HepG2 (cell line): Measurements from ENCODE around the gene DOCK3. TPM values are rescaled to one million over a fixed set of nuclear protein-coding genes. Genes with fewer than 3 reads are reported as not detected.

Experiments used
- ZNF235 ChIP-seq: sonication (generic); formaldehyde crosslinking; IDR thresholded peaks from 2 replicates; pipeline ENCODE4 v1.8.1; 2023; ENCODE audit warnings: mild to moderate bottlenecking, missing genetic modification reagents, borderline replicate concordance
- ZNF564 ChIP-seq: sonication (generic); formaldehyde crosslinking; IDR thresholded peaks from 2 replicates; pipeline ENCODE4 v1.8.1; 2023; ENCODE audit warnings: mild to moderate bottlenecking, missing genetic modification reagents
- polyA plus RNA-seq, 8 experiments: library from polyadenylated mRNA; depleted of rRNA in 3 of 8; stranded (reverse) in 7 of 8; unstranded in 1 of 8; fragments of >200 nt; fragmentation: Illumina TruSeq in 4 of 8; extraction: Trizol in 4 of 8; gene quantifications; 2 replicates each; pipeline versions ENCODE4 v1.2.1 to v1.2.3, GENCODE V29; 2011 to 2016; ENCODE audit warnings: low read depth in 4 of 8, missing spikeins in 1 of 8, mixed read lengths in 1 of 8; ENCODE audit not compliant: insufficient read depth in 1 of 8
- total RNA-seq, 5 experiments: library from RNA; depleted of rRNA; stranded (reverse); fragments of >200 nt; fragmentation: Illumina TruSeq; extraction: Trizol; gene quantifications; 2 replicates each; pipeline ENCODE4 v1.2.3, GENCODE V29; 2016; ENCODE audit warnings: low read depth in 1 of 5
- TF ChIP-seq, protein P1 (sequence below): sonication (generic); formaldehyde crosslinking; IDR thresholded peaks from 2 replicates; pipeline ENCODE4 v1.5.0; 2020; ENCODE audit warnings: mild to moderate bottlenecking, missing genetic modification reagents, borderline replicate concordance
- TF ChIP-seq, protein P2 (sequence below): IDR thresholded peaks from 2 replicates; pipeline ENCODE4 v1.4.0; 2020; ENCODE audit warnings: mild to moderate bottlenecking, missing genetic modification reagents
- TF ChIP-seq, protein P3 (sequence below): sonication (generic); formaldehyde crosslinking; IDR thresholded peaks from 2 replicates; pipeline ENCODE4 v1.5.0; 2020; ENCODE audit warnings: mild to moderate bottlenecking, missing genetic modification reagents

The DOCK3 gene
- total and polyA plus RNA-seq, 2 of the 13 experiments (the other 11 are each of a cell fraction or from before 2014, with no cell fraction given) = not detected

DNA sequence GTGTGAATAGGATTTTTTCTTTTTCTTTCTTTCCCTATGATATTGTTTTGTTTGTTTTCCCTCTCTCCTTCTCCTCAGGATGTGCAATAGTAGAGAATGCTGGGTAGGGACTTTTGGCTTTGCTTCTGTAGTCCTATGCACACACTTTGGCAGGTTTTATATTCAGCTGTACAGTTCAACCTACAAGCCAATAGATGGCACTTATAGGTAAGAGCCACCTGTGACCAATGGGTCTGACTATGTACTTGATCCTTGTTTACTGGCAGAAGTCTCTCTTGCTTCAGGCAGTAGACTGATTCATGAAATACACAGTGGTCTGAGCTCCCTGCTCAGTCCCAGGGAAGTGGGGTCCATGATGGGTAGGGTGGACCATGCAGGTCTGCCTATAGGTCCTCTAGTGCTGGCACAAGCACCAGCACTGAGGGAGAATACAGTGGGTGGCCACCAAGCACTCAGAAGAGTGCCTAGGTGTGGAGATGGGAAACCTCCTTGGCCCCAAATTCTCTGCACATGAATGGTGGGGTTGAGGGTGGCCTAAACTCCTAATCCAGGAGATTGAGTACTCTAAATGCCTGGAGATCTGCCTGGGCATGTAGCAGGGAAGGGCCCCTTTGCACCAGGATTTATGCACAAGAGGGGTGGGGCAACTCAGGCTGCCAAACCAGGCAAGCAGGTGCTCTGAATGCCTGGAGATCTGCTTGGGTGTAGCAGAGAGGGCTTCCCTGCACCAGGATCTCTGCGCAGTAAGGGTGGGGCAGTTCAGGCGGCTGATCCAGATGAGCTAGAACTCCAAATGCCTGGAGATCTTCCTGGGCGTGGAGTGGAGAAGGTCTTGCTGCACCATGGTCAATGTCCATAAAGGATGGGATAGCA is 176.1 kb downstream of the DOCK3 start (continued):
- TF ChIP-seq, protein P1, sequence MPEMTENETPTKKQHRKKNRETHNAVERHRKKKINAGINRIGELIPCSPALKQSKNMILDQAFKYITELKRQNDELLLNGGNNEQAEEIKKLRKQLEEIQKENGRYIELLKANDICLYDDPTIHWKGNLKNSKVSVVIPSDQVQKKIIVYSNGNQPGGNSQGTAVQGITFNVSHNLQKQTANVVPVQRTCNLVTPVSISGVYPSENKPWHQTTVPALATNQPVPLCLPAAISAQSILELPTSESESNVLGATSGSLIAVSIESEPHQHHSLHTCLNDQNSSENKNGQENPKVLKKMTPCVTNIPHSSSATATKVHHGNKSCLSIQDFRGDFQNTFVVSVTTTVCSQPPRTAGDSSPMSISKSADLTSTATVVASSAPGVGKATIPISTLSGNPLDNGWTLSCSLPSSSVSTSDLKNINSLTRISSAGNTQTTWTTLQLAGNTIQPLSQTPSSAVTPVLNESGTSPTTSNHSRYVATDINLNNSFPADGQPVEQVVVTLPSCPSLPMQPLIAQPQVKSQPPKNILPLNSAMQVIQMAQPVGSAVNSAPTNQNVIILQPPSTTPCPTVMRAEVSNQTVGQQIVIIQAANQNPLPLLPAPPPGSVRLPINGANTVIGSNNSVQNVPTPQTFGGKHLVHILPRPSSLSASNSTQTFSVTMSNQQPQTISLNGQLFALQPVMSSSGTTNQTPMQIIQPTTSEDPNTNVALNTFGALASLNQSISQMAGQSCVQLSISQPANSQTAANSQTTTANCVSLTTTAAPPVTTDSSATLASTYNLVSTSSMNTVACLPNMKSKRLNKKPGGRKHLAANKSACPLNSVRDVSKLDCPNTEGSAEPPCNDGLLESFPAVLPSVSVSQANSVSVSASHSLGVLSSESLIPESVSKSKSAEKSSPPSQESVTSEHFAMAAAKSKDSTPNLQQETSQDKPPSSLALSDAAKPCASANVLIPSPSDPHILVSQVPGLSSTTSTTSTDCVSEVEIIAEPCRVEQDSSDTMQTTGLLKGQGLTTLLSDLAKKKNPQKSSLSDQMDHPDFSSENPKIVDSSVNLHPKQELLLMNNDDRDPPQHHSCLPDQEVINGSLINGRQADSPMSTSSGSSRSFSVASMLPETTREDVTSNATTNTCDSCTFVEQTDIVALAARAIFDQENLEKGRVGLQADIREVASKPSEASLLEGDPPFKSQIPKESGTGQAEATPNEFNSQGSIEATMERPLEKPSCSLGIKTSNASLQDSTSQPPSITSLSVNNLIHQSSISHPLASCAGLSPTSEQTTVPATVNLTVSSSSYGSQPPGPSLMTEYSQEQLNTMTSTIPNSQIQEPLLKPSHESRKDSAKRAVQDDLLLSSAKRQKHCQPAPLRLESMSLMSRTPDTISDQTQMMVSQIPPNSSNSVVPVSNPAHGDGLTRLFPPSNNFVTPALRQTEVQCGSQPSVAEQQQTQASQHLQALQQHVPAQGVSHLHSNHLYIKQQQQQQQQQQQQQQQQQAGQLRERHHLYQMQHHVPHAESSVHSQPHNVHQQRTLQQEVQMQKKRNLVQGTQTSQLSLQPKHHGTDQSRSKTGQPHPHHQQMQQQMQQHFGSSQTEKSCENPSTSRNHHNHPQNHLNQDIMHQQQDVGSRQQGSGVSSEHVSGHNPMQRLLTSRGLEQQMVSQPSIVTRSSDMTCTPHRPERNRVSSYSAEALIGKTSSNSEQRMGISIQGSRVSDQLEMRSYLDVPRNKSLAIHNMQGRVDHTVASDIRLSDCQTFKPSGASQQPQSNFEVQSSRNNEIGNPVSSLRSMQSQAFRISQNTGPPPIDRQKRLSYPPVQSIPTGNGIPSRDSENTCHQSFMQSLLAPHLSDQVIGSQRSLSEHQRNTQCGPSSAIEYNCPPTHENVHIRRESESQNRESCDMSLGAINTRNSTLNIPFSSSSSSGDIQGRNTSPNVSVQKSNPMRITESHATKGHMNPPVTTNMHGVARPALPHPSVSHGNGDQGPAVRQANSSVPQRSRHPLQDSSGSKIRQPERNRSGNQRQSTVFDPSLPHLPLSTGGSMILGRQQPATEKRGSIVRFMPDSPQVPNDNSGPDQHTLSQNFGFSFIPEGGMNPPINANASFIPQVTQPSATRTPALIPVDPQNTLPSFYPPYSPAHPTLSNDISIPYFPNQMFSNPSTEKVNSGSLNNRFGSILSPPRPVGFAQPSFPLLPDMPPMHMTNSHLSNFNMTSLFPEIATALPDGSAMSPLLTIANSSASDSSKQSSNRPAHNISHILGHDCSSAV (CRISPR knock-in tag) = no peak
- no peak for TF ChIP-seq ZNF564 (CRISPR knock-in tag)
- TF ChIP-seq, protein P2, sequence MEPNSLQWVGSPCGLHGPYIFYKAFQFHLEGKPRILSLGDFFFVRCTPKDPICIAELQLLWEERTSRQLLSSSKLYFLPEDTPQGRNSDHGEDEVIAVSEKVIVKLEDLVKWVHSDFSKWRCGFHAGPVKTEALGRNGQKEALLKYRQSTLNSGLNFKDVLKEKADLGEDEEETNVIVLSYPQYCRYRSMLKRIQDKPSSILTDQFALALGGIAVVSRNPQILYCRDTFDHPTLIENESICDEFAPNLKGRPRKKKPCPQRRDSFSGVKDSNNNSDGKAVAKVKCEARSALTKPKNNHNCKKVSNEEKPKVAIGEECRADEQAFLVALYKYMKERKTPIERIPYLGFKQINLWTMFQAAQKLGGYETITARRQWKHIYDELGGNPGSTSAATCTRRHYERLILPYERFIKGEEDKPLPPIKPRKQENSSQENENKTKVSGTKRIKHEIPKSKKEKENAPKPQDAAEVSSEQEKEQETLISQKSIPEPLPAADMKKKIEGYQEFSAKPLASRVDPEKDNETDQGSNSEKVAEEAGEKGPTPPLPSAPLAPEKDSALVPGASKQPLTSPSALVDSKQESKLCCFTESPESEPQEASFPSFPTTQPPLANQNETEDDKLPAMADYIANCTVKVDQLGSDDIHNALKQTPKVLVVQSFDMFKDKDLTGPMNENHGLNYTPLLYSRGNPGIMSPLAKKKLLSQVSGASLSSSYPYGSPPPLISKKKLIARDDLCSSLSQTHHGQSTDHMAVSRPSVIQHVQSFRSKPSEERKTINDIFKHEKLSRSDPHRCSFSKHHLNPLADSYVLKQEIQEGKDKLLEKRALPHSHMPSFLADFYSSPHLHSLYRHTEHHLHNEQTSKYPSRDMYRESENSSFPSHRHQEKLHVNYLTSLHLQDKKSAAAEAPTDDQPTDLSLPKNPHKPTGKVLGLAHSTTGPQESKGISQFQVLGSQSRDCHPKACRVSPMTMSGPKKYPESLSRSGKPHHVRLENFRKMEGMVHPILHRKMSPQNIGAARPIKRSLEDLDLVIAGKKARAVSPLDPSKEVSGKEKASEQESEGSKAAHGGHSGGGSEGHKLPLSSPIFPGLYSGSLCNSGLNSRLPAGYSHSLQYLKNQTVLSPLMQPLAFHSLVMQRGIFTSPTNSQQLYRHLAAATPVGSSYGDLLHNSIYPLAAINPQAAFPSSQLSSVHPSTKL = no peak
- no peak for TF ChIP-seq ZNF235 (CRISPR knock-in tag)
- TF ChIP-seq, protein P3, sequence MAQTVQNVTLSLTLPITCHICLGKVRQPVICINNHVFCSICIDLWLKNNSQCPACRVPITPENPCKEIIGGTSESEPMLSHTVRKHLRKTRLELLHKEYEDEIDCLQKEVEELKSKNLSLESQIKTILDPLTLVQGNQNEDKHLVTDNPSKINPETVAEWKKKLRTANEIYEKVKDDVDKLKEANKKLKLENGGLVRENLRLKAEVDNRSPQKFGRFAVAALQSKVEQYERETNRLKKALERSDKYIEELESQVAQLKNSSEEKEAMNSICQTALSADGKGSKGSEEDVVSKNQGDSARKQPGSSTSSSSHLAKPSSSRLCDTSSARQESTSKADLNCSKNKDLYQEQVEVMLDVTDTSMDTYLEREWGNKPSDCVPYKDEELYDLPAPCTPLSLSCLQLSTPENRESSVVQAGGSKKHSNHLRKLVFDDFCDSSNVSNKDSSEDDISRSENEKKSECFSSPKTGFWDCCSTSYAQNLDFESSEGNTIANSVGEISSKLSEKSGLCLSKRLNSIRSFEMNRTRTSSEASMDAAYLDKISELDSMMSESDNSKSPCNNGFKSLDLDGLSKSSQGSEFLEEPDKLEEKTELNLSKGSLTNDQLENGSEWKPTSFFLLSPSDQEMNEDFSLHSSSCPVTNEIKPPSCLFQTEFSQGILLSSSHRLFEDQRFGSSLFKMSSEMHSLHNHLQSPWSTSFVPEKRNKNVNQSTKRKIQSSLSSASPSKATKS (CRISPR knock-in tag) = no peak
- TF ChIP-seq, all 625 proteins: peak for 0
